H1 (cell line): ENCODE results near the gene RAB40C.

Experiments used
- POLR2A ChIP-seq, 2 experiments: IDR thresholded peaks; 1 replicate in 1 of 2; 2 replicates in 1 of 2; pipeline ENCODE4 v1.6.1; 2011; ENCODE audit warnings: low read depth in 2 of 2, low read length in 2 of 2, mild to moderate bottlenecking in 2 of 2; ENCODE audit errors: control extremely low read depth in 1 of 2
- SP2 ChIP-seq: IDR thresholded peaks from 2 replicates; pipeline ENCODE4 v1.6.1; 2012; ENCODE audit warnings: mild to moderate bottlenecking, low read length, inconsistent platforms

DNA sequence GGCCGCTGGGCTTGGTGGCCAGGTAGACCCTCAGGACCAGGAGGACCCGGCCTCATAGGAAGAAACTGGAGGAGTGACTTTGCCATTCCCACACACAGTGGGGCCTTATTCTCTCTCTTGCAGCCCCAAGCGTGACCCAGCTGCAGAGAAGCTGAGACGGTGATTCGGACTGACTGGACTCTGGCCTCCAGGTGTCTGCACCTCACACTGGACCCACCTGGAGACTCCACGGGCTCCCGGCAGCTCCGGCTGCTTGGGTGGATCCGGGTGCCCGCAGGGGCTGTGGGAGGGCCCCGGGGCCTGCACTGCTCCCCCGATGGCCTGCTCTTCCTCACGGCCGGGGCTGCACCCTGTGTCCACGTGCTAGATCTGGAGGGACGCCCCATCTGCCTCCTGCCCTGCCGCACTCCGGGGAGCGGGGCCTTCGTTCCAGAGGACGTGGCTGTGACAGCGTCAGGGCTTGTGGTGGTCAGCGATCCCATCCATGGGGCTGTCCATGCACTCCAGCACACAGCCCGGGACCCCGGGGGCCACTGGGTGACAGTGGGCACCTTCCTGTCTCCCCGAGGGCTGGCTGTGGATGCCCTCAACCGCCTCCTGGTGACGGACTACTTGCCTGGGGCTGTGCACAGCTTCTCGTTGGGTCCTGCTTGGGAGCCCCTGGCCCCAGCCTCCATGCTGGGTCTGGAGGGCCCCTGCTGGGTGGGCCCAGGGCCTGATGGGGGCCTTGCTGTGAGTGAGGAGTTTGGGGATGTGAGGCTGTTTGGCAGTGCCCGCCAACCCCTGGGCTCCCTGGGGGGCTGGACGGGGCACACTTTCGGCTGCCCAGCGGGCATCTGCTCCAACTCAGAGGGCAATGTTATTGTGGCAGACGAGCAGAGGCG is 22.3 kb upstream of the RAB40C start:
- TF ChIP-seq SP2 (no peak), POLR2A (IDR thresholded peaks at IDR 0.05; ENCODE audit: control extremely low read depth in 1 of 2, low read depth in 2 of 2, low read length in 2 of 2) (no peak)
